Panc1 (cell line): ENCODE data around the gene IWS1. TPM values are rescaled to one million over a fixed set of nuclear protein-coding genes. Genes with fewer than 3 reads are reported as not detected.

ENCODE experiments used
- ATAC-seq: fragments of 200-7000 bp; cut with Tn5 transposase; 2 replicates; pipeline ENCODE4 v1.9.1; 2020; ENCODE audit warnings: mild to moderate bottlenecking, moderate library complexity
- BruUV-seq: library from RNA; stranded (reverse); fragments of 400-500 nt; replicated peaks from 2 replicates; lab custom pipeline; 2021; lab: Mats Ljungman, UMichigan
- CTCF ChIA-PET: fragments of 300-600 bp; sonication (Branson Sonifier 250); formaldehyde crosslinking; loops from one replicate; lab custom pipeline; 2022; ENCODE audit warnings: antibody characterized with exemption; lab: Charles Lee
- POLR2A ChIA-PET: fragments of 300-600 bp; sonication (Branson Sonifier 250); formaldehyde crosslinking; loops from one replicate; lab custom pipeline; 2022; ENCODE audit warnings: antibody characterized with exemption; lab: Charles Lee
- DNase-seq: peaks from one replicate; pipeline ENCODE4 v3.0.0-alpha.2; 2010; ENCODE audit warnings: low read depth, low spot score
- H3K27ac ChIP-seq: 2 replicates; pipeline ENCODE4 v1.5.1; 2011; ENCODE audit warnings: mild to moderate bottlenecking, low read length, inconsistent platforms
- H3K27me3 ChIP-seq: fragments of 200-500 bp; sonication (Bioruptor generic); 2 replicates; pipeline ENCODE4 v1.6.0; 2014; ENCODE audit warnings: low read length, inconsistent platforms; ENCODE audit not compliant: control insufficient read depth, insufficient read depth
- H3K36me3 ChIP-seq: fragments of 200-500 bp; sonication (Bioruptor generic); 2 replicates; pipeline ENCODE4 v1.5.1; 2014; ENCODE audit warnings: inconsistent platforms, mild to moderate bottlenecking, low read length, moderate library complexity; ENCODE audit not compliant: control insufficient read depth, insufficient read depth
- H3K4me1 ChIP-seq: 2 replicates; pipeline ENCODE4 v1.5.1; 2011; ENCODE audit warnings: inconsistent platforms, mild to moderate bottlenecking, low read length, moderate library complexity; ENCODE audit not compliant: control insufficient read depth, insufficient read depth
- H3K4me3 ChIP-seq, 2 experiments: 2 replicates each; pipeline ENCODE4 v1.5.1; 2011 to 2012; ENCODE audit warnings: low read depth in 2 of 2, low read length in 2 of 2, mild to moderate bottlenecking in 2 of 2, inconsistent platforms in 1 of 2, moderate library complexity in 1 of 2
- H3K9me3 ChIP-seq: fragments of 200-500 bp; sonication (Bioruptor generic); 2 replicates; pipeline ENCODE4 v1.5.1; 2014; ENCODE audit warnings: low read depth, mild to moderate bottlenecking, inconsistent platforms, low read length, moderate library complexity; ENCODE audit not compliant: control insufficient read depth, insufficient read depth
- POLR2AphosphoS5 ChIP-seq: IDR thresholded peaks from 2 replicates; pipeline ENCODE4 v1.6.1; 2012; ENCODE audit warnings: mild to moderate bottlenecking, low read depth, low read length, moderate library complexity
- SIN3A ChIP-seq: IDR thresholded peaks from 2 replicates; pipeline ENCODE4 v1.6.1; 2012; ENCODE audit warnings: low read depth, mild to moderate bottlenecking, low read length, moderate library complexity, borderline replicate concordance; ENCODE audit not compliant: insufficient read depth
- TCF7L2 ChIP-seq: IDR thresholded peaks from 2 replicates; pipeline ENCODE4 v1.6.1; 2011; ENCODE audit warnings: mild to moderate bottlenecking, low read depth, low read length, inconsistent platforms
- in situ Hi-C: cut with HindIII; loops from 2 replicates; pipeline ENCODE4 v1.10.0; 2016; ENCODE audit warnings: low sequenced_read_pairs, low pct_unique_long_range_greater_than_20kb
- intact Hi-C: fragments of 100-400 bp; cut with micrococcal nuclease; formaldehyde crosslinking; loops from one replicate; pipeline ENCODE4 v1.10.0; 2022; ENCODE audit not compliant: unreplicated experiment
- total RNA-seq: library from RNA; stranded (reverse); gene quantifications from one replicate; pipeline ENCODE4 v1.2.1, GENCODE V29; 2021; ENCODE audit not compliant: unreplicated experiment
- TF ChIP-seq, protein P1 (sequence below): fragments of 450-650 bp; IDR thresholded peaks from 2 replicates; pipeline ENCODE4 v1.5.1; 2017; ENCODE audit warnings: mild to moderate bottlenecking
- TF ChIP-seq, protein P2 (sequence below), 2 experiments: IDR thresholded peaks; 2 replicates each; pipeline ENCODE4 v1.6.1; 2011 to 2012; ENCODE audit warnings: low read depth in 2 of 2, control low read depth in 1 of 2, low read length in 1 of 2, mild to moderate bottlenecking in 1 of 2, moderate library complexity in 1 of 2; ENCODE audit not compliant: insufficient read depth in 1 of 2

Gene IWS1
- total RNA-seq, 1 experiment from 2014 or later: 48.6 TPM

DNA sequence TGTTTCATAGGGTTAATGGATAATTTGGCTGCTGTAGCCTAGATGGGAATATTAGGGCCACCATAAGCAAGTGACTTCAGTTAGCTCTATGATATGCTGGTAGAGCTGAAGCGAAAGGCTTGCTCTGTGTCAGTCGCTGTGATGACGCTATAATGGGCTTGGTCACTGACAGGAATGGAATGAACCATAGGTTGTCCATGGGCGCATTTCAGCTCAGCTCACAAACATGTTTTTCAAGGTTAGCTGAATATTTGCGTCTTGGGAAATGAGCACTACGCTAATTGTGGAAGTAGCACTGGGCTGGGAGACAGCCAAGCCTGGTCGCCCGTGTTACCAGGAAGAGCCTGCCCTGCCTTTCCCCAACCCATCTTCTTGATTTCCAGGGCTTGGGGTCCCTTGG, 6.0 kb upstream of the IWS1 start:
- TF ChIP-seq, protein P1, sequence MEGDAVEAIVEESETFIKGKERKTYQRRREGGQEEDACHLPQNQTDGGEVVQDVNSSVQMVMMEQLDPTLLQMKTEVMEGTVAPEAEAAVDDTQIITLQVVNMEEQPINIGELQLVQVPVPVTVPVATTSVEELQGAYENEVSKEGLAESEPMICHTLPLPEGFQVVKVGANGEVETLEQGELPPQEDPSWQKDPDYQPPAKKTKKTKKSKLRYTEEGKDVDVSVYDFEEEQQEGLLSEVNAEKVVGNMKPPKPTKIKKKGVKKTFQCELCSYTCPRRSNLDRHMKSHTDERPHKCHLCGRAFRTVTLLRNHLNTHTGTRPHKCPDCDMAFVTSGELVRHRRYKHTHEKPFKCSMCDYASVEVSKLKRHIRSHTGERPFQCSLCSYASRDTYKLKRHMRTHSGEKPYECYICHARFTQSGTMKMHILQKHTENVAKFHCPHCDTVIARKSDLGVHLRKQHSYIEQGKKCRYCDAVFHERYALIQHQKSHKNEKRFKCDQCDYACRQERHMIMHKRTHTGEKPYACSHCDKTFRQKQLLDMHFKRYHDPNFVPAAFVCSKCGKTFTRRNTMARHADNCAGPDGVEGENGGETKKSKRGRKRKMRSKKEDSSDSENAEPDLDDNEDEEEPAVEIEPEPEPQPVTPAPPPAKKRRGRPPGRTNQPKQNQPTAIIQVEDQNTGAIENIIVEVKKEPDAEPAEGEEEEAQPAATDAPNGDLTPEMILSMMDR: no peak
- TF ChIP-seq, protein P2, sequence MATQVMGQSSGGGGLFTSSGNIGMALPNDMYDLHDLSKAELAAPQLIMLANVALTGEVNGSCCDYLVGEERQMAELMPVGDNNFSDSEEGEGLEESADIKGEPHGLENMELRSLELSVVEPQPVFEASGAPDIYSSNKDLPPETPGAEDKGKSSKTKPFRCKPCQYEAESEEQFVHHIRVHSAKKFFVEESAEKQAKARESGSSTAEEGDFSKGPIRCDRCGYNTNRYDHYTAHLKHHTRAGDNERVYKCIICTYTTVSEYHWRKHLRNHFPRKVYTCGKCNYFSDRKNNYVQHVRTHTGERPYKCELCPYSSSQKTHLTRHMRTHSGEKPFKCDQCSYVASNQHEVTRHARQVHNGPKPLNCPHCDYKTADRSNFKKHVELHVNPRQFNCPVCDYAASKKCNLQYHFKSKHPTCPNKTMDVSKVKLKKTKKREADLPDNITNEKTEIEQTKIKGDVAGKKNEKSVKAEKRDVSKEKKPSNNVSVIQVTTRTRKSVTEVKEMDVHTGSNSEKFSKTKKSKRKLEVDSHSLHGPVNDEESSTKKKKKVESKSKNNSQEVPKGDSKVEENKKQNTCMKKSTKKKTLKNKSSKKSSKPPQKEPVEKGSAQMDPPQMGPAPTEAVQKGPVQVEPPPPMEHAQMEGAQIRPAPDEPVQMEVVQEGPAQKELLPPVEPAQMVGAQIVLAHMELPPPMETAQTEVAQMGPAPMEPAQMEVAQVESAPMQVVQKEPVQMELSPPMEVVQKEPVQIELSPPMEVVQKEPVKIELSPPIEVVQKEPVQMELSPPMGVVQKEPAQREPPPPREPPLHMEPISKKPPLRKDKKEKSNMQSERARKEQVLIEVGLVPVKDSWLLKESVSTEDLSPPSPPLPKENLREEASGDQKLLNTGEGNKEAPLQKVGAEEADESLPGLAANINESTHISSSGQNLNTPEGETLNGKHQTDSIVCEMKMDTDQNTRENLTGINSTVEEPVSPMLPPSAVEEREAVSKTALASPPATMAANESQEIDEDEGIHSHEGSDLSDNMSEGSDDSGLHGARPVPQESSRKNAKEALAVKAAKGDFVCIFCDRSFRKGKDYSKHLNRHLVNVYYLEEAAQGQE (IDR thresholded peaks at IDR 0.05; ENCODE audit: insufficient read depth in 1 of 2, low read depth in 2 of 2, low read length in 1 of 2): no peak
- TF ChIP-seq POLR2AphosphoS5 (no peak), SIN3A (no peak), TCF7L2 (no peak)
- Histone ChIP-seq H3K9me3 (no peaks in the 10 kb centered on the region), H3K4me1 (peaks cover 5% of the 10 kb centered on the region), H3K27ac (no peak overlapping the region), H3K27me3 (no peaks in the 10 kb centered on the region; the same call in 1 of the 2 replicates), H3K4me3 (no peak overlapping the region), H3K36me3 (no peaks in the 10 kb centered on the region)
- no TSS peak for BruUV-seq
- ChIA-PET POLR2A (no interaction called here), CTCF (no interaction called here)
- DNase-seq: no peak
- in situ Hi-C loops (no loop called here), intact Hi-C loops (no loop called here)
- no peak for ATAC-seq

- no peak overlapping the region for H3K27ac ChIP-seq
- DNase-seq (no peak), ATAC-seq (no peak)
- H3K4me3 ChIP-seq: no peak overlapping the region
- TF ChIP-seq POLR2AphosphoS5: no peak
- no peaks in the 10 kb centered on the region; the same call in 1 of the 2 replicates for H3K27me3 ChIP-seq
- H3K9me3 ChIP-seq: no peaks in the 10 kb centered on the region
- in situ Hi-C loops (no loop called here), intact Hi-C loops (no loop called here)
- H3K4me1 ChIP-seq: peaks cover 10% of the 10 kb centered on the region
- ChIA-PET CTCF (no interaction called here), POLR2A (no interaction called here)
- H3K36me3 ChIP-seq: no peaks in the 10 kb centered on the region
- BruUV-seq: no TSS peak
These were observed 4.9 kb upstream of the IWS1 start for GRCh38 chr2:127531221-127531648.

DNA sequence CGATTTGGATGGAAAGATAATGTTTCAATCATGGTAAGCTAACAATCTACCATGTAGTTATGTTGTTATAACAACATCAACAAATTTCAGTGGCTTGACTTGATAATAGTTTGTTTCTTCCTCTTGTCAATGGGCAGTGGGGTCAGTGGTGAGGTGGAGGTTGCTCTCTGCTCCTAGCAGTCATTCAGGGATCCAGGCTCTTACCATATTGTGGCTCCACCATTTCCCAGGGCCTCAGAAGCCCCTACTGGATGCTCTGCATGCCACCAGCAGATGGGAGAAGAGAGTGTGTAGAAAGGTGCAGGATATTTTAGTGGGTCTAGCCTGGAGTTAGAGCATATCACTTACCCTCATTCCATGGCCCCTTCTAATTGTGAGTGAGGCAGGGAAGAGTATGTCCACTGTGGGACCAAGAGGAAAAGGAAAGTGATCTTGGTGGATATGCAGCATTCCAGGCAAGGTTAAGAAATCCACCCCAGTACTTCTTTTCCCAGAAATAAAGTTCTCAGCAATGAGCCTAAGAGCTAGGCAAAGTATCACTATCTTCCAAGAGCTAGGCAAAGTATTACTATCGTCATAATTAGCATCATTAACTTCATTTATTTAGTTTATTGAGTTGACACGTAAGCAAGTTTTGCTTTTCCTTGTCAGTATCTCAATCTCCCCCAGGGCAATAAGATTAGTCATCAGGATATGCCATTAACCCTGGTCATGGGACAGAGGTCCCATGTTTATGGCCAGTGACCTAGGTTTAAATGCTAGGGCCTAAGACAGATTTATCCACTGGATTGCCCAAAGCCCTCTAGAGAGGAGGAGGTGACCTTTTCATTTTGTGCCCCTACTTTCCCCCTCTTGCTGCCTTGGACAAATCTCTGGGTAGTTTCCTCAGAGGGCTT, 4.2 kb upstream of the IWS1 start:
- no peak for DNase-seq
- H3K27me3 ChIP-seq: no peaks in the 10 kb centered on the region; the same call in 1 of the 2 replicates
- no peak overlapping the region for H3K27ac ChIP-seq
- no peak for ATAC-seq
- ChIA-PET POLR2A (interaction anchor here (0.7 kb wide), 1 partner anchor 37 kb away, joined by 3 read pairs; no protein-coding TSS in a partner anchor), CTCF (no interaction called here)
- no peaks in the 10 kb centered on the region for H3K9me3 ChIP-seq
- peaks cover 10% of the 10 kb centered on the region for H3K4me1 ChIP-seq
- no peak for TF ChIP-seq POLR2AphosphoS5
- TF ChIP-seq SIN3A: no peak
- TF ChIP-seq, protein P2 (IDR thresholded peaks at IDR 0.05; ENCODE audit: insufficient read depth in 1 of 2, low read depth in 2 of 2, low read length in 1 of 2): no peak
- TF ChIP-seq TCF7L2: no peak
- TF ChIP-seq, protein P1: no peak
- no peak overlapping the region for H3K4me3 ChIP-seq
- intact Hi-C loops: no loop called here
- BruUV-seq: no TSS peak
- H3K36me3 ChIP-seq: peaks cover 2% of the 10 kb centered on the region; the same call in 1 of the 2 replicates
- in situ Hi-C loops: no loop called here
